Raji (cell line): ENCODE results near the gene GNA12.

Source experiments
- POLR2A ChIP-seq: IDR thresholded peaks from 2 replicates; pipeline ENCODE4 v1.6.1; 2011; ENCODE audit warnings: low read depth, low read length, control low read depth; ENCODE audit not compliant: insufficient read depth

GNA12 gene

GRCh38 chr7:2844153-2845033, at the start of gene GNA12:
GNA12 (minus strand) TSS chr7:2844308; CDS start chr7:2844161, 147 bp downstream.
- peak; percentile 82 for TF ChIP-seq POLR2A

- TF ChIP-seq POLR2A: no peak
Observed at GRCh38 chr7:2893411-2893861, 49.3 kb upstream of the GNA12 start.

- TF ChIP-seq POLR2A: no peak
Observed at GRCh38 chr7:2892549-2892948, 48.4 kb upstream of the GNA12 start.

GRCh38 chr7:2887816-2888215, 43.7 kb upstream of the GNA12 start:
- no peak for TF ChIP-seq POLR2A

GRCh38 chr7:2886900-2887299, 42.8 kb upstream of the GNA12 start:
- no peak for TF ChIP-seq POLR2A

- no peak for TF ChIP-seq POLR2A
Observed at GRCh38 chr7:2886391-2886790, 42.3 kb upstream of the GNA12 start.

- no peak for TF ChIP-seq POLR2A
Observed at GRCh38 chr7:2884161-2884560, 40.1 kb upstream of the GNA12 start.

- TF ChIP-seq POLR2A: no peak
Observed at GRCh38 chr7:2883101-2883500, 39.0 kb upstream of the GNA12 start.

- no peak for TF ChIP-seq POLR2A
Observed at GRCh38 chr7:2882111-2882510, 38.0 kb upstream of the GNA12 start.

- TF ChIP-seq POLR2A: no peak
Observed at GRCh38 chr7:2880874-2881533, 36.9 kb upstream of the GNA12 start.

- no peak for TF ChIP-seq POLR2A
Observed at GRCh38 chr7:2880051-2880450, 35.9 kb upstream of the GNA12 start.

GRCh38 chr7:2879354-2879753, 35.2 kb upstream of the GNA12 start:
- no peak for TF ChIP-seq POLR2A

- TF ChIP-seq POLR2A: no peak
Observed at GRCh38 chr7:2878306-2878705, 34.2 kb upstream of the GNA12 start.

GRCh38 chr7:2876031-2876731, 32.1 kb upstream of the GNA12 start:
- TF ChIP-seq POLR2A: no peak

GRCh38 chr7:2873686-2874551, 29.8 kb upstream of the GNA12 start:
- TF ChIP-seq POLR2A: peak; percentile 63; the same call in 1 of the 2 replicates

- no peak for TF ChIP-seq POLR2A
Observed at GRCh38 chr7:2873146-2873545, 29.0 kb upstream of the GNA12 start.
